PFSK-1 (cell line): ENCODE data around the gene TUT1.

ENCODE experiments used
- FOXP2 ChIP-seq: optimal IDR thresholded peaks from 2 replicates; pipeline ENCODE3; 2011; ENCODE audit warnings: borderline replicate concordance, control low read depth, inconsistent platforms; ENCODE audit not compliant: insufficient read depth; ENCODE audit errors: extremely low read length, extremely low read depth
- POLR2AphosphoS5 ChIP-seq: IDR thresholded peaks from 2 replicates; pipeline ENCODE4 v1.6.1; 2012; ENCODE audit warnings: low read depth, mild to moderate bottlenecking, control low read depth, low read length, moderate library complexity
- SIN3A ChIP-seq: IDR thresholded peaks from 2 replicates; pipeline ENCODE4 v1.6.1; 2012; ENCODE audit warnings: mild to moderate bottlenecking, low read length, moderate library complexity, borderline replicate concordance; ENCODE audit not compliant: insufficient read depth
- TAF1 ChIP-seq: IDR thresholded peaks from 2 replicates; pipeline ENCODE4 v1.6.1; 2012; ENCODE audit warnings: low read length, control low read depth, borderline replicate concordance; ENCODE audit not compliant: insufficient read depth
- TF ChIP-seq, protein P1 (sequence below), 2 experiments: IDR thresholded peaks; 2 replicates each; pipeline versions ENCODE4 v1.6.1 to v1.8.0; 2011 to 2012; ENCODE audit warnings: low read depth in 2 of 2, low read length in 2 of 2, control low read depth in 1 of 2, inconsistent platforms in 1 of 2, mild to moderate bottlenecking in 1 of 2, moderate library complexity in 1 of 2; ENCODE audit not compliant: insufficient read depth in 1 of 2

Gene TUT1

DNA sequence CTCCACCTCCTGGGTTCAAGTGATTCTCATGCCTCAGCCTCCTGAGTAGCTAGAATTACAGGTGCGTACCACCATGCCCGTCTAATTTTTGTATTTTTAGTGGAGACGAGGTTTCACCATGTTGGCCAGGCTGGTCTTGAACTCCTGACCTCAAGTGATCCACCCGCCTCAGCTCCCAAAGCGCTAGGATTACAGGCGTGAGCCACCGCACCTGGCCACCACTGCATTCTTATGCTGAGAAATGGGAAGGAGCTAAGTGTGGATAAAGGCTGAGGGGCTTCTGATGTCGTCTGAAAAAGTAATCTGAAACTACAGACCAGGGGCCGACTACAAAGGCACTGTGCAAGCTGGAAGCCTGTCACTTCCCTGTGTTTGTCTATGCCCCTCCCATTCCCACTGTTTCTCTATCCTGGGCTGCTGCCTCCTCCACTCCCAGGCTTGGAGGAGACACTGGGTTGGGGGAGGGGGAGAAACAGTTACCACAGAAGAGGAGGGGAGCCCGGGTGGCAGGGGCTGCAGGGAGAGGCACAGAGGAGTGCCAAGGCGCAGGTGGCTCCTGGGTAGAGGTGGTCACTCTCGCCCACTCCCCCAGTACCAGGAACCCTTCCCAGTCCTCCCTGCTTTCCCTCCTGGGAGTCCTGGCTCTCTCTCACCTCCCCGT, 13.3 kb upstream of the TUT1 start:
- TF ChIP-seq FOXP2 (no peak), SIN3A (no peak), TAF1 (no peak)

DNA sequence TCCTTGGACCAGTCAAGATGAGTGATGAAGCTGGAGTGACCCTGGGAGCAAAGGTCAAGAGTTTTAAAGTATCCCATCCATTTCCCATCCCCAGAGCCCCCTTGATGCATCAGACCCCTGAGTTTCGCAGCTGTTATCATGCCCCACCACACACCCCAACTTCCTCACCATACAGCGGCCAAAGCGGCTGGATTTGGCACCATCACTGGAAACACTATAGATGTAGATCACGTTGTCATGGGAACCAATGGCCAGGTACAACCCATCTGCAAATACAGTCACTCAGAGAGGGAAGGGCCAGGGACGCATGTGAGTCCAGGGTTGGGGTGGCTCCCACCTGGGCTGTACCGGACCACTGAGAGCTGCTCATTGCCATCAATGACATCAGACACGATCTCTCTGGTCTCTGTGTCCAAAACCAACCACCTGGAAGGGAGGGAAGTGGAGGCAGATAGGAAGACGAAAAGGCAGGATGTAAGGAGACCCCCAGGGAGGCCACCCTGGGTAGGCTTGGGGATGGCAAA, 12.5 kb upstream of the TUT1 start:
- TF ChIP-seq TAF1 (no peak), SIN3A (no peak), POLR2AphosphoS5 (no peak), FOXP2 (no peak)
- TF ChIP-seq, protein P1, sequence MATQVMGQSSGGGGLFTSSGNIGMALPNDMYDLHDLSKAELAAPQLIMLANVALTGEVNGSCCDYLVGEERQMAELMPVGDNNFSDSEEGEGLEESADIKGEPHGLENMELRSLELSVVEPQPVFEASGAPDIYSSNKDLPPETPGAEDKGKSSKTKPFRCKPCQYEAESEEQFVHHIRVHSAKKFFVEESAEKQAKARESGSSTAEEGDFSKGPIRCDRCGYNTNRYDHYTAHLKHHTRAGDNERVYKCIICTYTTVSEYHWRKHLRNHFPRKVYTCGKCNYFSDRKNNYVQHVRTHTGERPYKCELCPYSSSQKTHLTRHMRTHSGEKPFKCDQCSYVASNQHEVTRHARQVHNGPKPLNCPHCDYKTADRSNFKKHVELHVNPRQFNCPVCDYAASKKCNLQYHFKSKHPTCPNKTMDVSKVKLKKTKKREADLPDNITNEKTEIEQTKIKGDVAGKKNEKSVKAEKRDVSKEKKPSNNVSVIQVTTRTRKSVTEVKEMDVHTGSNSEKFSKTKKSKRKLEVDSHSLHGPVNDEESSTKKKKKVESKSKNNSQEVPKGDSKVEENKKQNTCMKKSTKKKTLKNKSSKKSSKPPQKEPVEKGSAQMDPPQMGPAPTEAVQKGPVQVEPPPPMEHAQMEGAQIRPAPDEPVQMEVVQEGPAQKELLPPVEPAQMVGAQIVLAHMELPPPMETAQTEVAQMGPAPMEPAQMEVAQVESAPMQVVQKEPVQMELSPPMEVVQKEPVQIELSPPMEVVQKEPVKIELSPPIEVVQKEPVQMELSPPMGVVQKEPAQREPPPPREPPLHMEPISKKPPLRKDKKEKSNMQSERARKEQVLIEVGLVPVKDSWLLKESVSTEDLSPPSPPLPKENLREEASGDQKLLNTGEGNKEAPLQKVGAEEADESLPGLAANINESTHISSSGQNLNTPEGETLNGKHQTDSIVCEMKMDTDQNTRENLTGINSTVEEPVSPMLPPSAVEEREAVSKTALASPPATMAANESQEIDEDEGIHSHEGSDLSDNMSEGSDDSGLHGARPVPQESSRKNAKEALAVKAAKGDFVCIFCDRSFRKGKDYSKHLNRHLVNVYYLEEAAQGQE (IDR thresholded peaks at IDR 0.05; ENCODE audit: insufficient read depth in 1 of 2, low read depth in 2 of 2, low read length in 2 of 2), result no peak

DNA sequence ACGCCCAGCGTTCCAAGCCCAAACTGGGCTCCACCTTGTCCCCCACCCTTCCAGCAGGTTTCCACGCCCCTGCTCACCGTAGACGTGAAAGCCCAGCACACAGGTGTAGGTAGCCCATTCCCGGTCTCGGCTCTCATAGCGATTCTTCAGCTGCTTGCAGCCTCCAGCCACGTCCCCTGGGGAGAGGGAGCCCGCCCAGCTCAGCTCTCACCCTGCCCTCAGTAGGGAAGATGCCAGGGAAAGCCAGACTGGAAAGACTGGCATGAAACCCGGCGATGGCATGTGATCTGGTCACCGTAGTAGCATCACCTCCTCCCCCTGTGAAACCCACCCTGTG, 11.7 kb upstream of the TUT1 start:
- TF ChIP-seq SIN3A (no peak), POLR2AphosphoS5 (no peak), FOXP2 (no peak), TAF1 (no peak)
- TF ChIP-seq, protein P1 (IDR thresholded peaks at IDR 0.05; ENCODE audit: insufficient read depth in 1 of 2, low read depth in 2 of 2, low read length in 2 of 2), result no peak

DNA sequence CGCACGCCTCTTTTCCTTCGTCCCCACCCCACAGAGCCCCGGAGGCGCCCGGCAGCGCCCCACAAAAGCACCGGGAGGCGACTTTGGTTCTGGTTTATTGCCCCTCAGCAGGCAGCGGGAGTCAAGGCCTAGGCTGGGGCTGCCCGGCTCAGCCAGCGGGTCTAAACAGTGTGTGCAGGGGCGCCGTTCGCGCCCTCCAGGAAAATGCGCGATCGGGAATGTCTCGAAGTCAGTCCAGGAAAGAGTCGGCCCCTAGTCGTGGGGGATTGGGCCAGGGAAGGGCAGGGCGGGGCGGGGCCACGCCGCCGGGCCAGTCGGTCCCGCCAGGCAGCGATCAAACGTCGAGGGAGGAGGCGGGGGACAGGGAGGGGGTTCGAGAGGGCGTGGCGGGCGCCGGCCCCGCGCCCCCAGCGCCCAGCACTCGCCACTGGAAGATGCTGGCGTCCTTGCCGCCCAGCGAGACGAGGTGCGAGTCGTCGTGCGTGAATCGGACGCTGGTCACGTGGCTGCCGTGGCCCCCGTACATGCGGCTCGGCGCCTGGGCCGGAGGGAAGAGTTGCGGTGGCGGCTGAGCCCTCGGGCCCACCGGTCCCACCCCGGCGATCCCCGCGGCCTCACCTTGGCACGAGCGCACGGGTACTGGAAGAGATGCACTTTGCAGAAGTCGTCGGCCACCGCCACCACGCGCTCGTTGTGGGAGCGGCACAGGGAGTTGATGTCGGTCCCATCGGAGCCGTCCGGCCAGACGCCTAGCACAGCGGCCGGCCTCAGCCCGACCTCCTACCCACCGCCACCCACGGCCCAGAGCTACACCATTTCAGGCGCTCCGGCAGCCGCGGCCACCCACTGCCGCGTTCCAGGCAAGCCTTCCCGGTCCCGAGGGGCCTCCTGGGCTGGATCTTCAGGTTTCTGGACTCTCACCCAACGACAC, 11.1 kb upstream of the TUT1 start:
- TF ChIP-seq, protein P1 (IDR thresholded peaks at IDR 0.05; ENCODE audit: insufficient read depth in 1 of 2, low read depth in 2 of 2, low read length in 2 of 2), result no peak
- TF ChIP-seq TAF1 (no peak), FOXP2 (no peak), POLR2AphosphoS5 (no peak), SIN3A (no peak)

DNA sequence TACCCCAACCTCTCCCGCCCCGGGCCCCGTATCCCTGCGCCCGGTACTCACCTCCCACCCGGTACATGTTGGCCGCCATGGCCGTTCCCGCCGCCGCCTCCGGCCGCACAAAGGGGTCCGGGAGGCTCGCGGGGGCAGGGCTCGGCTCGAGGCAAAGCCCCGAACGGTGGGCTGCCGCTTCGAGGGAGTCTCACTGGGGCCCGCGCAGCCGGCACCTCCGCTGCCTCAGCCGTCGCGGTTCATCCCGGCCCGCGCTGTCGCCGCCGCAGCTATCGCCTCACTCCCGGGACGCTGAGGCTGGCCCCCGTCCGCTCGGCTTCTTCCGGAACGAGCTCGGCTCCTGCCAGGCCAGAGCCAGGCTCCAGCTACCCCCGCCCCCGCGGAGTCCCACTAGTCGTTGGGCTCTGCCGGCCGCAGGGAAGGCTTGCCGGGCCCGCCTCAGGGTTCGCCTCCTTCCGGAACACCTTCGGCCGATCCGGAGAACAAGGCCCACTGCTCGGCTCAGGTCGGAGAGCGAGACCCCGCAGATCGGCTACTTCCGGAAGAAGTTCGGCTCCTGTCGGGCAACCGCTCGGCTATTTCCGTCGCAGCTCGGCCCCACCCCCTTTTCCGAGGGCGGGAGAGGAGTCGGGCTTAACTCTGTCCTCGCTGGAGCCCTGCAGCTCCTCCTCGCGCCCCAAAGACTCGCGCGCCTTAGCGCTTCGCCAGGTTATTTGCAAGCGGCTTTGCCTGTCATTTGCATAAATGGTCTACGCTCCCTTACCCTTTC, 10.2 kb upstream of the TUT1 start, which contains the start of gene MTA2:
TSS of gene MTA2 (minus strand) at position 494 of the 769 bp plus-strand sequence. CDS start at position 79, 415 bp downstream.
- peak; percentile 87 for TF ChIP-seq POLR2AphosphoS5
- peak; percentile 19 for TF ChIP-seq FOXP2
- TF ChIP-seq, protein P1 (IDR thresholded peaks at IDR 0.05; ENCODE audit: insufficient read depth in 1 of 2, low read depth in 2 of 2, low read length in 2 of 2), result 0 out of 4 replicates have a peak, but pooled peaks of 1 of the 2 experiments have one; percentile 38
- peak; percentile 29; the same call in 1 of the 2 replicates for TF ChIP-seq TAF1
- TF ChIP-seq SIN3A, result no peak
